NCI-H524 (cell line): ENCODE results near the gene KSR1.
"Not testable (repeated sequence)": the region's sequence is repeated elsewhere in the genome, so short reads cannot be mapped to it uniquely, and the experiment has no call there.

Experiments
- DNase-seq, 2 experiments: peaks; one replicate each; lab custom pipeline; 2025; lab: John Stamatoyannopoulos, UW

Gene KSR1

GRCh38 chr17:27454089-27454488, 2.2 kb upstream of the KSR1 start:
- DNase-seq, result no peak

DNA sequence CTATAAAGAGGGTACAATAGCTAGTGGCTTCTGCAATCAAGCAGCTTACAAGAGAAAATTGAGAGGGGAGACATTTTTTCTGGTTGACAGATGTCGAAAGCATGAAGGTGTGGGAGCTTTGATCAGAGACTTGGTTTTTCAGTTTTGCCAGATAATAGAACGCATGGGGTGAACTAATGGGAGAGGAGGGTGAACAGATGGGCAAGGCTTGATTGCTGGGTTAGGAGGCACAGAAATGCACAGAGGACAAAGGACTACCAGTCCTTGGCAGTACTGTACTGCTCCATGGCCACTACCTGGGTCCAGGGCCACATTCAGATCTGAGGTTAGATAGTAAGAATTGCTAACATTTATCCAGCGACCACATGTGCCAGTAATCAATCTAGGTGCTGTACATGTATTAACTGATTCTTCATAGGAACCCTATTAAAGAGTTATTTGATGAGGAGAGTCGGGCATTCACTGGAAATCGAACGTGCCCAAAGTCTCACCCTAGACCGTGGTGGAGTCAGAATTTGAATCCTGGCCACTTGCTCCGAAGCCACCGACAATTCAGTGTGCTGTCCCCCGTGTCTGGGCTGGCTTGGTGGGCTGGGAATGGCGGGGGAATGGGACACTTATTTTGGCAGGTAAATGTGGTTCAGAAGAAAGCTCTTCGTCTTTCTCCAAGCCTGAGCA, 873 bp upstream of the KSR1 start:
- peak; percentile 67 to 84 for DNase-seq

DNA sequence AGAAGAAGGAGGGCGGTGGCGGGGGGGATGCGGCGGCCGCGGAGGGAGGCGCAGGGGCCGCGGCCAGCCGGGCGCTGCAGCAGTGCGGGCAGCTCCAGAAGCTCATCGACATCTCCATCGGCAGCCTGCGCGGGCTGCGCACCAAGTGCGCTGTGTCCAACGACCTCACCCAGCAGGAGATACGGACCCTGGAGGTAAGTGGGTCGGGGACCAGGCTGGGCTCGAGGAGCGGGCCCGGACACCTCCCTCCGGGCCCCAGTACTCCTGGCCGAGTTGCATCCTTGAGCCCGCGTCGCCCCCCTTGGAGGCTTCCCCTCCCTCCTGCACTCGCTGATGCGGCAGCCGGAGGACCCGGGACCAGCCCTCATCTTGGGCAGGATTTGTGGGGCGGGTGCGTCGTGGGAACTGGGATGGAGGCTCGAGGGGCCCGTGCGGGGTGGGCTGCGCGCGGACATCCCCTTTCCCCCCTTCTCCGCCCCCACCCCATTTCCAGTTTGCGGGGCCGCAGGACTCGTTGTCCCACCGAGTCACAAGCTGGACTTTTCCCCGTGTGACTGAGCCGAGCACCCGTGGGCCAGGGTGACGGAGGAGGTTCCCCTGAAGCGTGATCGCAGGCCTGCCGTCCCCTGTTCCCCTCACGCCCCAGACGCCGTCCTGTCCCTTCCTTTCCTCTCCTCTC, 572 bp downstream of the KSR1 start:
- DNase-seq, result peak in 1 of 2 experiments; percentile 63

GRCh38 chr17:27457360-27457715, 1.1 kb downstream of the KSR1 start:
- peak in 1 of 2 experiments; percentile 79 for DNase-seq

- peak; percentile 93 to 94 for DNase-seq
These were observed 1.7 kb downstream of the KSR1 start for GRCh38 chr17:27457731-27458523.

DNA sequence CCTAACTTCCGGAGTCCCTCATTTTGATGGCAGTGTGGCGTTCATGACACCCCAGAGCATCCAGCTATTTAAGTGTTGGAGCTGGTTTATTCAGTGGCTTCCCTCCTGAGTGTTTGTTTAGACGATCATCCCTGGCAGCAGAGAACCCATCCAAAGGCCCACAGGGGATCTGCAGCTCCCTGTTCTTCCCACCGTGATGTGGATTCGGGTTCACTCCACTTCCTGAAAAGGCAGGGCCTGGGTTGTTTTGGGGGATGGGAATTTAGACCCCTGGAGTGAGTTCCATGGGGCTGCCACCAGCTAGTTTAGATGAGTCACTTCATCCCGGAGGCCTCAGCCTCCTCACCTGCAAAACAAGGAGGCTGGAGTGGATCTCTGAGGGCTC, 2.3 kb downstream of the KSR1 start:
- DNase-seq, result no peak

DNA sequence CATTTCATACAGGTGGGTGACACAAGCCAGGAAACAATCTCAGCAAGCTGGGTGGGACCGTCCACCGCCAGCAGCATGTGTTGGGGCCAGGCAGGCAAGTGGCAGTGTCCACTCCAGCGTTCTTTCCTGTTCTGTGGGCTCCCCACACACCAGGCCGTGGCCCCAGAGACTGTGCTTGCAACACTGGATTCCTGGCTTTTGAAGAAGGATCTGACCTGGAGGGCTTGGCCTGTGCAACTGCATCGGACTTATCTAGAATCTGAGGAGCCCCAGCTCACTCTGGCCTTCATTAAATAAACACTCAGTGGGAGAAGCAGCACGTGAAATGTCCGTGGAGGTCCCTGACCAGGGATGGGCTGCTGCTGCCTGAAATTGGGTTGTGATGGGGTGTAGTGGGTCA, 3.2 kb downstream of the KSR1 start:
- no peak for DNase-seq

- DNase-seq, result no peak
These were observed 4.0 kb downstream of the KSR1 start for GRCh38 chr17:27460196-27460725.

DNA sequence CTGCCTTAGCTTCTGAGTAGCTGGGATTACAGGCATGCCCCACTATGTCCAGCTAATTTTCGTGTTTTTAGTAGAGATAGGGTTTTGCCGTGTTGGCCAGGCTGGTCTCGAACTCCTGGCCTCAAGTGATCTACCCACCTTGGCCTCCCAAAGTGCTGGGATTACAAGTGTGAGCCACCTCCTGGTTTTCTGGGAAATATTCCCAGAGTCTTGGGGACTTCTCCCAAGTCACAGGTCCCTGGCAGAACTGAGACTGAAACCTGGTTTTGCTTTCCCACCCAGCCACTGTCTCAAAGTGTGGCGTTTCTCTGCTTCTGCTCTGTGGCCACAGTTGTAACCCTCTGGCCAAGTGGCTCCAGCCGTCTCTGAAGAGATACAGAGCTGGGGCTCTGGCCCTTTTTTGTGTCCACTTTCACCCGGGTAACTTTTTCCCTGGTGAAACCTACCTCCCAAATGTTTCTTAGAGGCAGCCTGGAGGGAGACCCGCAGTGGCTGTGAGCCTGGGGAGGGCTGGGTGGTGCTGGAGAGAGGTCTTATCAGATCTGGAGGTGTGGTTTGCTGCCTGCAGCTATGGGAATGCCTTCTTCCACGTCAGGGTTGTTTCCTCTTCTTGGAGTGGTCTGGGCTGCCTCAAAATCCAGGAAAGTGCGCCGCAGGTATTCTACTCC, 5.1 kb downstream of the KSR1 start:
- no peak for DNase-seq

DNA sequence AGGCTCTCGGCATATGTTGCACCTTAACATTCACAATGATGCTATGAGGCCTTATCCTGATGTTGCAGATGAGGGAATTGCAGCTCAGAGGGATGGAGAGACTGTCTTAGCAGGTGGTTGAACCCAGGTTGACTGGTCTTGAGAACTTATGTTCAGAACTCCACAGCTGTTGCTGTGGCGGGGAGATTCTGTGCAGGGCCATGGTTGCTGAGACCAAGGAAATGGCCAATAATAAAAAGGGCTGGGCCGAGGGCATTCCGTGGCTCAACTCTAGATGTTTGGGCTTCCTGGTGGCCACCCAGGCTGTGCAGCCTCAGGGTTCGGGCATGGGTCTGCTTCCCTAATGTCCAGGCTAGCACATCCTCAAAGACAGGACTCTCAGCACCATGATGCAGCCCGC, 5.9 kb downstream of the KSR1 start:
- DNase-seq, result peak in 1 of 2 experiments; percentile 15

DNA sequence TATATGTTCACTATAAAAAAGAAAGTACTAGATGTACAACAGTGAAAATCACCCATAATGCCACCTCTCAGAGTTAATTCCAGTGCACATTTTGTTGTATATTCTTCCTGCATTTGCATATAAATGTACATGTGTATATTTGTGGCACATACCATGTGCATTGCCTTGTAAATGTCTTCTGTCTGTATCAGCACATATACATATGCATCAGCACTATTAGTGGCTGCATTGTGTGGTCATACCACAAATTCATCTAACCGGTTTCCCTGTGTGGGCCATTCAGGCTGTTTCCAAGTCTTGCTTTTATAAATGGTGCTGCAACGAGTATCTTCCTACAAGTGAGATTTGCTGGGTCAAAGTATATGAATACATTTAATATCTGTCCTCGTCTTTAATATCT, 6.5 kb downstream of the KSR1 start:
- no peak for DNase-seq

DNA sequence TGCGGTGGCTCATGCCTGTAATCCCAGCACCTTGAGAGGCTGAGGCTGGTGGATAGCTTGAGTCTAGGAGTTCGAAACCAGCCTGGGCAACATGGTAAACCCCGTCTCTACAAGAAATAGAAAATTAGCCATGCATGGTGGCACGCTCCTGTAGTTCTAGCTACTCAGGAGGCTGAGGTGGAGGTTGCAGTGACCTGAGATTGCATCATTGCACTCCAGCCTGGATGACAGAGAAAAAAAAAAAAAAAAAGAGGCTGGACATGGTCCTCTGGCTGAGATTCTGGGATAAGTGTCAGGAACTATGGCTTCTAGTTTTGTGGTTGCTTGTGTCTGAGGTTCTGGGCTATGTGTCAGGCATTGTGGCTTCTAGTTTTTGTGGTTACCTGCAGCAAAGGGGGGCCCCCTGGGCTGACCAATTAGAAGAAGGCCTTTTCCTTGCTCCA, 7.0 kb downstream of the KSR1 start:
- no peak for DNase-seq

DNA sequence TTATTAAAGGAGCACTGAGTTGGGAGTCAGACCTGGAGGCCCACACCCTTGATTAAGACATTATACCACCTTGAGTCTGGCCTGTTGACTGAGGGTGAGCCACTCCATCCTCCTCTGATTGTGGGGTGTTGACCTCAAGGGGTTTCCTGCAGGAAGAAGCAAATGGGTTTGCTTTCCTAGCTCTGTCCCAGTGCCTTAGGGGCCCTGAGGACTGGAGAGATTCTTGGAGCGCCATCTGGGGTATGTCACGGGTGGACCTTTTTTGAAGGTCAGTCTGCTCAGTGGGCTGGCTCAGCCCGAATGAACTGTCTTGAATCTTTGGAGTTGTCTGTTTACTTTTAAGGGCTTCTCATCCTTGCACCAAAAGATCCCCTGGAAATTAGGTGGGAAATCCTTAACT, 7.8 kb downstream of the KSR1 start:
- not testable (repeated sequence) for DNase-seq

DNA sequence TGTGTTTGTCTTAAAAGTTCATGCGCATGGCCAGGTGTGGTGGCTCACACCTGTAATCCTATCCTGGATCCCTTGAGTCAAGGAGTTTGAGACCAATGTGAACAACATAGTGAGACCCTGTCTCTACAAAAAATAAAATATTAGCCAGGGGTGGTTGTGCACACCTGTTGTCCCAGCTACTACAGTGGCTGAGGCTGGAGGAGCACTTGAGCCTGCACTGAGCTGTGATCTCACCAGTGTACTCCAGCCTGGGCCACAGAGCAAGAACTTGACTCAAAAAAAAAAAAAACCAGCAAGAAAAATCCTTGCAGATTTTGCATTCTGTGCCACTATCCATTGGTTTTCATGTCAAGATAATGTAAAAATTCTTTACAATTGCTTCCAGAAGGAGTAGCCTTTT, 8.2 kb downstream of the KSR1 start:
- DNase-seq, result no peak

- DNase-seq, result not testable (repeated sequence)
These were observed 9.6 kb downstream of the KSR1 start for GRCh38 chr17:27465875-27466274.

GRCh38 chr17:27466376-27466742, 10.1 kb downstream of the KSR1 start:
- no peak for DNase-seq

GRCh38 chr17:27466743-27467375, 10.6 kb downstream of the KSR1 start:
- DNase-seq, result no peak

GRCh38 chr17:27469256-27469655, 13.0 kb downstream of the KSR1 start:
- no peak for DNase-seq

DNA sequence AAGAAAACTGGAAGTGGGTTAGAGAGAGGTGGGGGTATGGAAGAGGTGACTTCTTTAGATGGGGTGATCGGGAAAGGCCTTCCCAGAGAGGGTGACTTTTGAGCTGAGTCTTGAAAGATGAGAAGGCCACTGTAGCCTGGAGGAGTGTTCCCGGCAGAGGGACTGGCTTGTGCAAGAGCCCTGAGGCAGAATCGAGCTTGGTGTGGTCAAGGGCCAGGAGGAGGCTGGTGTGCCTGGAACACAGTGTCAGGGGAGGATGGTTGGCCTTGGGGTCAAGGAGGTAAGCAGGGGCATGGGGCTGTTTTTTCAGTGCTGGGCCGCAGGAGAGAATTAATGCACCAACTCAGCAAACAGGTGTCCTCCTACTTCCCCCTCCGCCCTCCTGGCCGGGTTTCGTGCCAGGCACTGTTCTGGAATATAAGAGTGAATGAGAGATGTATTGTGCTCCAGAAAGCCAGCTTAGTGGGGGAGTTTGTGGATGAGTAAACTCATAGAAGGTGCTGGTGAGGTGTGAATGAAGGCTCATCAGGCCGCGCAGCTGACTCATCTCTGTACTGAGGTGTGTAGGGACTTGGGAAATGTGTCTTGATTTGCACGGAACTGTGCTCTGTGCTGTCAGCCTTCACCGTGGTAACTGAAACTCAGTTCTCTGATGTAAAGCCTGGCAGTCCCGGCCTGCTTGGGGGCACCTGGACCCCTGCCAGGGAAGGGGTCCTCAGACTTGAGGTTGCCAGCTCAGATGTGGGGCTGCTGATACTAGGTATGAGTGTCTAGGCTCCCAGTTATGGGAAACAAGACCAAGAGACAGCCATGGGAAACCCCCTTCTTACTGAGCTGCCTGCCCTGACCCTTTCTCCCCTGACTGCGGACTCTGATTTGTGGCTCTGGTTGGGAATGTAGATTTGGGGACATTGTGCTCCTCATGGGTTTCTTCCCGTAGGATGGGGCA, 15.3 kb downstream of the KSR1 start:
- DNase-seq, result no peak

- DNase-seq, result no peak
These were observed 17.0 kb downstream of the KSR1 start for GRCh38 chr17:27473190-27473747.
